GM19467 (cell line): ENCODE results near the gene PATJ.
"Not testable (repeated sequence)": the region's sequence is repeated elsewhere in the genome, so short reads cannot be mapped to it uniquely, and the experiment has no call there.

Experiments used
- ATAC-seq: cut with Tn5 transposase; IDR thresholded peaks from one replicate; pipeline ENCODE4 v1.9.1; 2021; ENCODE audit warnings: mild to moderate bottlenecking, moderate library complexity; ENCODE audit not compliant: unreplicated experiment

PATJ gene

DNA sequence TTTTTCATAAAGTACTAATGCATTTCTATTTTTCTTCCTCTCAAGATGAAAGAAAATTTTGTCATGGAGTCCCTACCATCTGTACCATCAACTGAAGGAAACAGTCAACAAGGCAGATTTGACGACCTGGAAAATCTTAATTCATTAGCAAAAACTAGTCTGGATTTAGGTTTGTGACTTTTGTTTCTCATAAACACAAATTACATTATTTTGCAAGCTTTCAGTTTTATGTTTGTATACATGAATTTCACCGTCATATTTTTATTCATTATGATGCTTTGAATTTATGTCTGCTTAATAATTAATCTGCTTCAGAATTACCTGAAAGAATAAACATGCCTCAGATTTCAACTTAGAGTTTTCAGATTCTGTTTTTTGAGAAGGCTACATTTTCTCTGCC lies 132.9 kb downstream of the PATJ start:
- ATAC-seq, result no peak

DNA sequence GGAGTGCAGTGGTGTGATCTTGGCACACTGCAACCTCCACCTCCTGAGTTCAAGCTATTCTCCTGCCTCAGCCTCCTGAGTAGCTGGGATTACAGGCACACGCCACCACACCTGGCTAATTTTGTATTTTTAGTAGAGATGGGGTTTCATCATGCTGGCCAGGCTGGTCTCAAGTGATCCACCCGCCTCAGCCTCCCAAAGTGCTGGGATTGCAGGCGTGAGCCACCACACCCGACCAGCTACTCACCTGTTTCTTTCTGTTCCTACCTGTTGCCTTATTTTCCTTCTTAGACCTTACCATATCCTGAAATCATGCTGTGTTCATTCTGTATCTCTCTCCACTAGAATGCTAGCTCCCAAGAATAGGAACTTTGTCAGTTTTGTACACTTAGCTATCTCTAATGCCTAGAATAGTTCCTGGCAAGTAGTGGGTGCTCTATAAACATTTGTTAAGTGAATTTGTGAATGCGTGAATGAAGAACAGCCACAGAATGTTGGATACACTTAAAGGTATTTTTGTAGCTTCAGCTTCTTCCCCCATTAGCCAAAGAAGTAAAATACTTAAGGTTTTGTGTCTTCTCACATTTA lies 137.7 kb downstream of the PATJ start:
- ATAC-seq, result not testable (repeated sequence)

DNA sequence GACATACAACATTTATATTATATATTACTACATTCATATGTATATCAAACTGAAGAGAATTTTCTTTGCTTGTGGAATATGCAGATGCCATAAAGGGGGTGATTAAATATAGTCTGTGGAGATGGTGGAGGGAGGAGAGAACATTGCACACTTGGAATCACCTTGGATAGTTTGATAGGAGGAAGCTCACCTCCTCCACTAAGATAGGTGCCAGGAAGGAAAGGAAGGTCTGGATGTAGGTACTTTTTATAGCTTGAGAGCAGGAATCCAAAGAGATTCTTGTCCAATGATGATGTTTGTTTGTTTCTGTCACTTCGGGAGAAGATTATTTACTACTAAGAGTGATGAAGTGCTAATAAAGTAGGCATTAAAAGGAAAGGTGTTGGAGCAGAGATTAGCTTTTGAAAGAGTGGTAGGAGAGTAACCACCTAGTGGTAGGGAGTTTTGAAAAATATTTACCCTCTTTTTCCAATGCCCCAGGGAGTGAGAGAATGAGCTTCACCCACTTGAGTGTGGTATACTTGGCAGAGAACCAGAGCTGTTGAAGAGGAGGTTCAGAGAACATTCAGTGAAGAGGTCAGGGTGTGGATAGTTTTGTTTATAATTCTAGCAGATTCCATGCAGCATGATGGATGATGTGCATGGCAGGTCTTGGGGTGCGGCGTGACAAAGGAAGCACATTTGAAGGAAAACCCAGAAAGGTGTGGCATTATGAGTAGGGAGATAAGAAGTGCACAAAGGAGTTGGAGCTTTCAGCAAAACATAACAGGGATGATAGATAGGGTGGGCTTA lies 145.0 kb downstream of the PATJ start:
- ATAC-seq, result no peak

DNA sequence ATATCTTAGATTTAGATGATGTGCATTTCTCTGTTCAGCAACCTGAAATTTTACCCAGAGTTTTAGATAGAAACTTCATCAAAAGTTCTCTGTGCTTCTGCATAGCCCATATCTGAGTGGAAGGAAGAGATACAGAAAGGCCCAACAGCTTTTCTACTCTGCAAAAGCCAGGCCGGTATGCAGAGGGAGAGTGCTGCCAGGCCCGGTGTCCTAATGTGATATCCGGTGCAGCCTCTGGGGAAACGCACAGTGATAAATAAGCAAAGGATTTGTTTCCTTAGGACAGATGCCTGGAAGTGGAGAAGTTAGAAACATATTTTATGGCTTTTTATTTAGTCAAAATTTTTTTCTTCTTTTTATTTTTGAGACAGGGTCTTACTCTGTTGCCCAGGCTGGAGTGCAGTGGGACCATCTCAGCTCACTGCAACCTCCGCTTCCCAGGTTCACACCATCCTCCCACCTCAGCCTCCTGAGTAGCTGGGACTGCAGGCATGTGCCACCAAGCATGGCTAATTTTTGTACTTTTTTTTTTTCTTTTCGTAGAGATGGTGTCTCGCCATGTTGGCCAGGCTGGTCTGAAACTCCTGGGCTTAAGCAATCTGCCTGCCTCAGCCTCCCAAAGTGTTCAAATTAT lies 145.8 kb downstream of the PATJ start:
- no peak for ATAC-seq

DNA sequence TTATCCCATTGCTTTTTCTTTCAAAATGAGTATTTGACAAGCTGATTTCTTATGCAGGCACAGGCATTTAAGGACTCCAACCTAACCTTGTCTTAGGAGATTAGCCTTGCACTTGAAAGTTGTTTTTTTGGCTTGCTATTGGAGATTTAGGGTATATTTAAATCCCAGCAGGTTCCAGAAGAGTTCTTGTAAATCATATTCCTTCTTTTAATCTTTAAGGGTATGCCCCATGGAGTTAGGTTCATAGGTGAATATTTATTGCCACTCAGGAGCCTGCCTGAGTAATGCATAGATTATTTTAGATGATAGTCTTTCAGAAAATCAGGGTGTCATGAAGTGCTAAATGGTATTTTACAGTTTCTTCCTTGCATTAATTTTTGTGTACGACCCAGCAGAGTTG lies 146.5 kb downstream of the PATJ start:
- ATAC-seq, result no peak

DNA sequence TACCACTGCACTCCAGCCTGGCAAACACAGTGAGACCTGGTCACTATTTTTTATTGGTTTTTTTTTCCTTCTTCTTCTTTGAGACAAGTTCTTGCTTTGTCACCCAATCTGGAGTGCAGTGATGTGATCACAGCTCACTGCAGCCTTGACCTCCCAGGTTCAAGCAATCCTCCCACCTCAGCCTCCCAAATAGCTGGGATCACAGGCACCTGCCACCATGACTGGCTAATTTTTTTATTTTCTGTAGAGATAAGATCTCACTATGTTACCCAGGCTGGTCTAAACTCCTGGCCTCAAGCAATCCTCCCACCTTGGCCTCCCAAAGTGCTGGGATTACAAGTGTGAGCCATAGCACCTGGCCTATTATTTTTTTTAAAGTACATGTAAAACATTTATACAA lies 148.2 kb downstream of the PATJ start:
- not testable (repeated sequence) for ATAC-seq

DNA sequence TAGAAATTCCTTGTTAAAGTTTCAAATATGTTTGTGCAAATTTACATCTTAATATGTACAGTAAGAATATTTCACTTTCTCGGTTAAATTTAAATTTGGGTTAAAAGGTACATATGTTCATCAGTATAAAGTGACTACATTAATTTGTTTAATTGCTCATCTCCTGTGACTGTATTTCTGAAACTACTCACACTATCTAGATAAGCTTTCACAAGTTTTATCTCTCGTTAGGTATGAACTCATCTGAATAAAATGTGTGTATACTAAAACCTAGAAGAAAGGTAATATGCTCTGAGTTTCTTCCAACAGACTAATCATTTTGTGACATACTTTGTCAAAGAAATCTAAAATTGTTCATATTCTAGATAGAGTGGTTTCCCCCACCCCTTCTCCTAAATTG lies 150.7 kb downstream of the PATJ start:
- no peak for ATAC-seq

DNA sequence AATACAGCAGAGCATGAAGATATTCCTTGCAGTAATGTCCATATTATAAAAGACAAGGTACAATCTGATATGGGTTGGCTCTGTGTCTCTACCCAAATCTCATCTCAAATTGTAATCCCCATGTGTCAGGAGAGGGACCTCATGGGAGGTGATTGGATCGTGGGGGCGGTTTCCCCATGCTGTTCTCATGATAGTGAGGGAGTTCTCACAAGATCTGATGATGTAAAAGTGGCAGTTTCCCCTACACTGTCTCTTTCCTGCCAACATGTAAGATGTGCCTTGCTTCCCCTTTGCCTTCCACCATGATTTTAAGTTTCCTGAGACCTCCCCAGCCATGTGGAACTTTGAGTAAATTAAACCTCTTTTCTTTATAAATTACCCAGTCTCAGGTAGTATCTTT lies 152.0 kb downstream of the PATJ start:
- not testable (repeated sequence) for ATAC-seq

DNA sequence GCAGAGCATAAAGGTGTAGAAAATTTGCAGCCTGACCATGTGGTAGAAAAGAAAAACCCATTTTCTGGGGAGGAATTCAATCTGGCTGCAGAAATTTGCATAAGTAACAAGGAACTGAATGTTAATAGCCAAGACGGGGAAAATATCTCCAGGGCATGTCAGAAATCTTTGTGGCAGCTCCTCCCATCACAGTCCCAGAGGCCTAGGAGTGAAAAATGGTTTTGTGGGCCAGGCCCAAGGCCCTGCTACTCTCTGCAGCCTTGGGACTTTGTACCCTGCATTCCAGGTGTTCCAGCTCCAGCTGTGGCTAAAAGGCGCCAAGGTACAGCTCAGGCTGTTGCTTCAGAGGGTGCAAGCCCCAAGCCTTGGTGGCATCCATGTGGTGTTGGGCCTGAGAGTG lies 152.9 kb downstream of the PATJ start:
- ATAC-seq, result no peak

DNA sequence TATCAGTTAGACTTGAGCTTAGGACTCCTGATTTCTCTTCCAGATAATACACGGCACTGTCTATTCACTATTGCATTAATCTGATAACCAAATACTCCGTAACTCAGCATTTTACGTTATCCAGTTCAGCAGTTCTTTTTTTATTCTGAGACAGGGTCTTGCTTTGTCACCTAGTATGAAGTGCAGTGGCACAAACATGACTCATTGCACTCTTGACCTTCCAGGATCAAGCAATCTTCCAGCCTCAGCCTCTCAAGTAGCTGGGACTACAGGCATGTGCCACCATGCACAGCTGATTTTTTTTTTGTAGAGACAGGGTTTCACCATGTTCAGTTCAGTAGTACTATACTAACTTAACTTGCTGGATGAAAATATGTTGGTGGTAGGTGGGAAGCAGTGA lies 156.4 kb downstream of the PATJ start:
- ATAC-seq, result no peak

DNA sequence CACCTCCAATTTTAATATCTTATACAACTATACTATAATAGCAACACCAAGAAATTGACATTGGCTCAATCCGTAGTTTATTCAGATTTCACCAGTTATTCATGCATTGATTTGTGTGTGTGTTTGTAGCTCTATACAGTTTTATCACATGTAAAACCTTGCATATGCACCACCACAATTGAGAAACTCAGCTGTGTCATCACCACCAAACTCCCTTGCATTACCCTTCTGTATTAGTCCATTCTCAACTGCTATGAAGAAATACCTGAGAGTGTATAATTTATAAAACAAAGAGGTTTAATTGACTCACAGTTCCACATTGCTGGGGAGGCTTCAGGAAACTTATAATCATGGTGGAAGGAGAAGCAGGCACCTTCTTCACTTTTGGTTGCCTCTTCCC lies 162.1 kb downstream of the PATJ start:
- ATAC-seq, result no peak

DNA sequence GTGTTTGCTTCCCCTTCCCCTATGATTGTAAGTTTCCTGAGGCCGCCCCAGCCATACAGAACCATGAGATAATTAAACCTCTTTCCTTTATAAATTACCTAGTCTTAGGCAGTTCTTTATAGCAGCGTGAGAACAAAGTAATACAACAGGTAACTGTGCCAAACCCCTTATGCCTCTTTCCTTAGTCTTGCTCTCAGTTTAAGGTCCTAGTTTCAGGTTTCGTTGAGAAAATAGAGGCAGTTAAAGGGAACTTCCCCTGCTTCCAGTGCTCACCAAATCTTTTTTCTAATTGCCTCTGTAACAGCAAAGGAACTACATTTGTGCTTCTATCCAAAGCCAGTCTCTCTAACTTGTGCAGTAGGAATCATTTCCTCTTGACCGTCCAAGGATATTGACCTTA lies 164.8 kb downstream of the PATJ start:
- no peak for ATAC-seq

DNA sequence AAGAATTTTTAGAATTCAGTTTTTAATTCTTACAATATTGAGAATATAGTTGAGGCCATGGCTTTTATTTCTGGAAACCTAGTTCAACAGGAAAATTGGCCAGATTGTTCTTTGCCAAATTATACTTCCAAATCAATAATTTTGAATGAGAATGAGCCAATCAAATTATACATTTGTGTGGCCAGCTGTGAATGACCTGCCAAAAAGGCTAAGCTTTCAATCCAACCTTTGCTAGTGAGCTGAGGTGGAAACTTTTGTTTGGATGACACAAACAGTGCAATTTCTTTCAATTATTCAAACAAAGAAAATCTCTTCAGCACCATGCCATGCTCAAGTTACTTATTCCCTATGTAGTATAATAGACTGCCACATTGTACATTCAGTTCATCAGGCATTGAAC lies 167.8 kb downstream of the PATJ start:
- ATAC-seq, result no peak

DNA sequence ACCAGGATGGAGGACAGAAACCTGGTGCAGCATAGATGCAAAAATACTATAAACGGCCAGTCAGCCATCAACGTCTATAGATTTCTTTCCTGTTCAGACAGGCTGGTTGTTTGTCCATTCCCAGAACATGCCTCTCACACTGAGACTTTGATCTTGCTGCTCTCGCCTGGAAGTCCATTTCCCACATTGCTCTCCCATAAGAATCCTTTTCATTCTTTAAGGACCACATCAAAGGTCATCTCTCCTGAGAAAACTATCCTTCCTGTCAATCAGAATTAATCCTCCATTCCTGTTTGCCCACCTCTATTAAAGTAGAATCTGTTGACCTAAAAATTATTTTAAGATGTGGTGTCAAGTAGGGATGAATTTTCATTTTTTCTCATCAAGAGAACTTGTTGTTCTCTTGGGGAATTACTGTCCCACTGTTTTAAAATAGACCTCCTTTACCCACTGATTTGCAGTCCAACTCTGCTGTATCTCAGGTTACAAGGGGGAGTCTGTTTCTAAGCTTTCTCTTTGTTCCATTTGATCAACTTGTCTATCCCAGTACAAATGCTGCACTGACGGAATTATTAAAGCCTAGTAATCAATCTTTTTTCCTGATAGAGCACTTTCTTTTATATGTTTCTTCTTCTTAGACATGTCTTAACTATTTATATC lies 172.7 kb downstream of the PATJ start:
- no peak for ATAC-seq

DNA sequence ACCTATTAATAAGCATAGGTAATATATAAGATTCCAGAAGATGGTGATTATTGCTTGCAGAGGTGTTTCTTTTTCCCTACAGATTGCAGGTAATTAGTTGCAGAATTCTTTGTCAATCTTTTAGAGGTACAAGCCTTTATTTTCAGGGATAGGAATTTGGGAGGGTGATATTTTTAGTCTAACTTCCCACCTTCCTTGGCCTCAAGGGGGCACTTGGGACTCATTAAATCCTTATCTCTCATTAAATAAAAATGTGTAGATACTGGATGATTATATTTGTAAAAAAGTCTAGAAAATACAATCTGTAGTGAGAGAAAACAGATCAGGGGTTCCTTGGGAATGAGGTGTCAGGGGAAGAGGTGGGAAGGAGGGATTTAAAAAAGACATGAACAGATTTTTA lies 179.2 kb downstream of the PATJ start:
- ATAC-seq, result no peak

DNA sequence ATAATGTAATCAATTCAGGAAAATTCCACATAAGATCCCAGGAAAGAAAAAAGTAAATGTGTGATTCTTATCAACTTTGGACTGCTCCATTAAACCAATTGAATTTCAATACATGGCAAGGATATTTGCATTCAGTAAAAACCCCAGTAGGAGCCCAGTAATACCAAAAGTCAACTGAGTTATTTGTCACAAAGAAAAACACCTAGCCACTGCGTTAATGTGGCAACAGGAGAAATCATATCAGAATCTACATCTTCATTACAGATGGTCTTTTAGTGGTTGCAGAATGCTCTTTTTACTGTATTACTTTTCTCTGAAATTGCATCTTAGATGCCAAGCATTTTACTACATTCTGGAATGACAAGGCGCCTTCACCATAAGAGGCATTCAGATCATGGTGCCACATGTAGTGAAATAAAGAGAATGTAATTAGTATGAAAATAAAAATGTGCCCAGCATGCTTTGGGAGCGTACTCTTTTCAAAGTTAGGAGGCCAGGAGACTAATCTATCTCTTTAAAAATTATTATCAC lies 180.7 kb downstream of the PATJ start:
- ATAC-seq, result no peak

DNA sequence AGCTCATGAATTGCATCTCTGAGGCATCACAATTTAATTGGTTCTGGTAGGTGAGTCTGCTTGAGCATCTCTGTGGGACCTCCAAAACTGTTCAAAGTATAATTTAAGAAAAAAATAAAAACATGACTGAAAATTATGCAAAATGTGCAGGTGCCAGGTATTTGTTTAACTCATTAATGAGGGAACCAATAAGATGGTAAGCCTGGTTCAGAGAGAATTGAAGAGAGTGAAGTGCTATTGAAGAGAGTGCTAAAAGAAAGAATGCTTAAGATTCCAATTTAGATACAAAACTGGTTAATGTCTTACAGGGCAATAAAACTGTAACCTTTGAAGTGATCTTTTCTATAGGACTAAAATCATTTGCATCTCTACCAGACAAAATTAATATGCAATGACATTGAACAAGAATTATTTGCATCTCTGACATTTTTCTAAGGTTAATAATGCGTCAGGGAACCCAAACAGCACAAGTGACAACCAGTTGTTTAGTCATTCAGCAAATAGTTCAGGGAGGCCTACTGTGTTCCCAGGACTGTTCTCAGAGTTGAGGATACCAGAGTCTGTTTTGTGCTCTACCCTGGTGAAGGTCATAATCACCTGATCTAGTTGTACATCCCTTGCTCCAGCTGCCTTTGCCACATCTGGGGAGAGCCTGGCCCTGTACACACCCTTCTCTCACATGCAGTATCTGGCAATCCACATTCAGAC lies 183.5 kb downstream of the PATJ start:
- no peak for ATAC-seq

DNA sequence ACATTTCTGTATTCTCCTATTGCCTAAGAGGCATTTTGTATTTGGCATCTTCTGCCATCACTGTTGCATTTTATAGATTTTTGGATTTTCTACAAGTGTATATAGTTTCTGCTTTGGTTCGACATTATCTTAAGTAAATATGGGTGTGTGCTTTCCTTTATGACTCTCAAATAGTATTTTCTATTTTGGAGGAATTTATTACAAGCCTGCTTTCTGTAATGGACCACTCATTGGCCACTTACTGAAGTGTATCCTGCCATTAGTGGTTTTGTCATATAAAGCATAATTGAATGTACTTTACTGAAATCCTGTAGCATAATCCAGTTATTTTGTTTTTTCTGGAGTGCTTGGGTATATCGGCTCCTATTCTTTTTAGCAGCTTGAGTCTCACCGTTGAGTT lies 184.3 kb downstream of the PATJ start:
- no peak for ATAC-seq

DNA sequence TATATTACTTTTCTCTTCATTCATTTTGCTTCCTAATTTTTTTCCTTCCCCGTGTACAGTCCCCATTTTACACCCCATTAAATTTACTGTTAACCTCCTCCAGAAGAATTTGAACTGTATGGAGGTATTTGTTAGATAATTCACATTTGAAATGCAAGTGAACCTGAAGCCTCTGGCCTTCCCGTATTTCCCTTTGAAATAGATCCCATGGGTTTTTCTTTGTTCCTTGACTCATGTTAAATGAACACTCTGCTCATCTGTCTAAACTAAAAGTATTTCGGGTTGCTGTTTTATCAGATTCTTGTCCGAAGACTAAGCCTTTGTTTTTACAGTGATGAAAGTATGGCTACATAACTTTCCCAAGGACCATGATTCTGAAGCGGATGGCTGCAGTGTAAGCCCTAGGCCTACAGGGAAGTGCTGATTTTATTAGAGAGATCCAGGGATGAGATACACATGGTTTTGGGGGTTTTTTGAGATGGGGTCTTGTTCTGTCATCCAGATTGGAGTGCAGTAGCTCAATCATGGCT lies 187.9 kb downstream of the PATJ start:
- no peak for ATAC-seq

DNA sequence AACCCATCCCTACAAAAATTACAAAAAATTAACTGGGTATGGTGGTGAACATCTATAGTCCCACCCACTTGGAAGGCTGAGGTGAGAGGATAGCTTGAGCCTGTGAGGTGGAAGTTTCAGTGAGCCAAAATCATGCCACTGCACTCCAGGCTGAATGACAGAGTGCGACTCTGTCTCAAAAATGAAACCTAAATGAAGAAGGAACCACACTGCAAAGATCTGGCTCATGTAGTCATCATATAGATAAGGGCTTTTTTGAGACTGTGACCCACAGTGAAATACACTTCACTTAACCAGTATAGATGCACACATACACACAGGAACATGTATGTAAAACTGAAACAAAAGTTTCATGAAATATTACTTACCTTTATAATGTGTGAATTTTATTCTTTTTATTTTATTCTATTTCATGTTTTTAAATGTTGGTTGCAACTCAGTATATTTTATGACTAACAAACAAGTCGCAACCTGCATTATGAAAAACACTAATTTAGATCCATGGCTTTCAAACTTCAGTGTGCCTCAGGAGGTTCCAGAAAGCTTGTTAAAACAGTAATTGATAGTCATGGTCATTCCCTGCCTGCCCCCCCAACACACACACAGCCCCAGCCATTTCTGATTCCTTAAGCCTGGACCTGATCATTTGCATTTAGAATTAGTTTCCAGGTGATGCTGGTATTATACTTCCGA lies 189.5 kb downstream of the PATJ start:
- ATAC-seq, result no peak
